Measurements from ENCODE around the gene UBXN7.

Gene UBXN7

DNA sequence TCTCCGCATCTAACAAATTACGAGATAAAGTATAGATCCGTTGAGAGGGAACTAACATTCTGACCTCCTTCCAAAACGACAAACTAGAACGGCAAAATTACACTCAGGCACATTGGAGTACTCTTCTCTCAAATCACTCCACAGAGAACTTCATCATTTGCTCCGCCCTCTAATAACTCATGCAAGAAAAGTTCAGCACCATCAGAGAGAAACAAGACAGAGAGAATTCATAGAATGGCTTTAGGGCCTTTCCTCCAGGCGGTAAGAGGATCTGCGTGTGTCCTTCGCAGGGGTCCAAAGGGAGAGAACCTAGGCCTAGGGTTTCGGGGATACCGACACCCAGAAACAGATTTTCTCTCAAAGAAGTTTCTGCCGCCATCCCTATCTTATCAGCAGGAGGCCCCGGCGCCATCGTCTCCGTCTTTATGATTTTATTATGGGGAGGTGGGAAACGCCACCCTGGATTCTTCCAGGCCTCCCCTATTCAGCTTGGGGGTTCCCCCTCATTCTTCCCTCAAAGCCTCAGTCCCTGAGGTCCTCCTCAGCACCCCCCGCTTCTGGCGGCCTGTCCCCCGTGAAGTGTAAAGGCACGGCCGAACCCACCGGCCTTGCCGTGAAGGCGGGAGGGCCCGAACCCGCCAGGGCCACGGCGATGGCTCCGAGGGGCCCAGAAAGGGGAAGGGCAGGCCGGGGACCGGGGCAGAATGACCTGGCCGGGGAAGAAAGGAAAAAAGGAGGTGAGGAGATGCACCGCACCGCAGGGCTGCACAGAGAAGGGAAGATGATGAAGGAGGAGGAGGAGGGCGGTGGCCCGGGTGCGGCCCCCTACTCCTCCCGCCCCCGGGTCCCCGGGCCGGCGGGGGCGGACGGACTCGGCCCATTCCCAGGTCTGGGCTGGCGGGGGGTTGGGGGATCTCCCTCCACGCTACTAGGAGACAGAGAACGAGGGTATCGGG is 768 bp downstream of the UBXN7 start:
- peak overlapping the region; percentile 99 for H3K4me3 ChIP-seq (ENCODE audit: low read depth, low read length)
- POLR2A ChIA-PET = interaction anchor here (1.0 to 1.3 kb wide), 4 partner anchors 8 to 24 kb away, joined by 3 to 6 read pairs (median 4); no protein-coding TSS in a partner anchor
- CTCF ChIA-PET = no interaction called here
- TF ChIP-seq ZNF335 (tag by site-specific recombination; conservative IDR thresholded peaks at IDR 0.05) = peak; percentile 26; the same call in 1 of the 2 replicates
- TF ChIP-seq, protein P1, sequence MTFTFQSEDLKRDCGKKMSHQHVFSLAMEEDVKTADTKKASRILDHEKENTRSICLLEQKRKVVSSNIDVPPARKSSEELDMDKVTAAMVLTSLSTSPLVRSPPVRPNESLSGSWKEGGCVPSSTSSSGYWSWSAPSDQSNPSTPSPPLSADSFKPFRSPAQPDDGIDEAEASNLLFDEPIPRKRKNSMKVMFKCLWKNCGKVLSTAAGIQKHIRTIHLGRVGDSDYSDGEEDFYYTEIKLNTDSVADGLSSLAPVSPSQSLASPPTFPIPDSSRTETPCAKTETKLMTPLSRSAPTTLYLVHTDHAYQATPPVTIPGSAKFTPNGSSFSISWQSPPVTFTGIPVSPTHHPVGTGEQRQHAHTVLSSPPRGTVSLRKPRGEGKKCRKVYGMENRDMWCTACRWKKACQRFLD (tag by site-specific recombination; IDR thresholded peaks at IDR 0.05) = no peak
- TF ChIP-seq, protein P2, sequence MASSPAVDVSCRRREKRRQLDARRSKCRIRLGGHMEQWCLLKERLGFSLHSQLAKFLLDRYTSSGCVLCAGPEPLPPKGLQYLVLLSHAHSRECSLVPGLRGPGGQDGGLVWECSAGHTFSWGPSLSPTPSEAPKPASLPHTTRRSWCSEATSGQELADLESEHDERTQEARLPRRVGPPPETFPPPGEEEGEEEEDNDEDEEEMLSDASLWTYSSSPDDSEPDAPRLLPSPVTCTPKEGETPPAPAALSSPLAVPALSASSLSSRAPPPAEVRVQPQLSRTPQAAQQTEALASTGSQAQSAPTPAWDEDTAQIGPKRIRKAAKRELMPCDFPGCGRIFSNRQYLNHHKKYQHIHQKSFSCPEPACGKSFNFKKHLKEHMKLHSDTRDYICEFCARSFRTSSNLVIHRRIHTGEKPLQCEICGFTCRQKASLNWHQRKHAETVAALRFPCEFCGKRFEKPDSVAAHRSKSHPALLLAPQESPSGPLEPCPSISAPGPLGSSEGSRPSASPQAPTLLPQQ (tag by site-specific recombination; IDR thresholded peaks at IDR 0.05) = no peak
- TF ChIP-seq, protein P3, sequence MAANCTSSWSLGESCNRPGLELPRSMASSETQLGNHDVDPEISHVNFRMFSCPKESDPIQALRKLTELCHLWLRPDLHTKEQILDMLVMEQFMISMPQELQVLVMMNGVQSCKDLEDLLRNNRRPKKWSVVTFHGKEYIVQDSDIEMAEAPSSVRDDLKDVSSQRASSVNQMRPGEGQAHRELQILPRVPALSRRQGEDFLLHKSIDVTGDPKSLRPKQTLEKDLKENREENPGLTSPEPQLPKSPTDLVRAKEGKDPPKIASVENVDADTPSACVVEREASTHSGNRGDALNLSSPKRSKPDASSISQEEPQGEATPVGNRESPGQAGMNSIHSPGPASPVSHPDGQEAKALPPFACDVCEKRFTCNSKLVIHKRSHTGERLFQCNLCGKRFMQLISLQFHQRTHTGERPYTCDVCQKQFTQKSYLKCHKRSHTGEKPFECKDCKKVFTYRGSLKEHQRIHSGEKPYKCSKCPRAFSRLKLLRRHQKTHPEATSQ (tag by site-specific recombination; IDR thresholded peaks at IDR 0.05) = no peak
- TF ChIP-seq, protein P4, sequence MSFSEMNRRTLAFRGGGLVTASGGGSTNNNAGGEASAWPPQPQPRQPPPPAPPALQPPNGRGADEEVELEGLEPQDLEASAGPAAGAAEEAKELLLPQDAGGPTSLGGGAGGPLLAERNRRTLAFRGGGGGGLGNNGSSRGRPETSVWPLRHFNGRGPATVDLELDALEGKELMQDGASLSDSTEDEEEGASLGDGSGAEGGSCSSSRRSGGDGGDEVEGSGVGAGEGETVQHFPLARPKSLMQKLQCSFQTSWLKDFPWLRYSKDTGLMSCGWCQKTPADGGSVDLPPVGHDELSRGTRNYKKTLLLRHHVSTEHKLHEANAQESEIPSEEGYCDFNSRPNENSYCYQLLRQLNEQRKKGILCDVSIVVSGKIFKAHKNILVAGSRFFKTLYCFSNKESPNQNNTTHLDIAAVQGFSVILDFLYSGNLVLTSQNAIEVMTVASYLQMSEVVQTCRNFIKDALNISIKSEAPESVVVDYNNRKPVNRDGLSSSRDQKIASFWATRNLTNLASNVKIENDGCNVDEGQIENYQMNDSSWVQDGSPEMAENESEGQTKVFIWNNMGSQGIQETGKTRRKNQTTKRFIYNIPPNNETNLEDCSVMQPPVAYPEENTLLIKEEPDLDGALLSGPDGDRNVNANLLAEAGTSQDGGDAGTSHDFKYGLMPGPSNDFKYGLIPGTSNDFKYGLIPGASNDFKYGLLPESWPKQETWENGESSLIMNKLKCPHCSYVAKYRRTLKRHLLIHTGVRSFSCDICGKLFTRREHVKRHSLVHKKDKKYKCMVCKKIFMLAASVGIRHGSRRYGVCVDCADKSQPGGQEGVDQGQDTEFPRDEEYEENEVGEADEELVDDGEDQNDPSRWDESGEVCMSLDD (tag by site-specific recombination; IDR thresholded peaks at IDR 0.05) = no peak; the same call in none of the 2 replicates
- TF ChIP-seq YY1 (tag by site-specific recombination; IDR thresholded peaks at IDR 0.05) = peak; percentile 83
- TF ChIP-seq ZSCAN16 (tag by site-specific recombination; IDR thresholded peaks at IDR 0.05) = no peak
- peak; percentile 63 for TF ChIP-seq ZBTB17 (tag by site-specific recombination; IDR thresholded peaks at IDR 0.05)
- TF ChIP-seq REPIN1 (tag by site-specific recombination; IDR thresholded peaks at IDR 0.05; ENCODE audit: low read depth) = no peak
- TF ChIP-seq YY2 (tag by site-specific recombination; IDR thresholded peaks at IDR 0.05) = no peak
- peak; percentile 63 for TF ChIP-seq PRDM1 (tag by site-specific recombination; IDR thresholded peaks at IDR 0.05)
- TF ChIP-seq ZNF621 (tag by site-specific recombination; IDR thresholded peaks at IDR 0.05) = no peak
- no peak for TF ChIP-seq ZNF354C (tag by site-specific recombination; IDR thresholded peaks at IDR 0.05; ENCODE audit: borderline replicate concordance, low read depth)
- TF ChIP-seq, protein P5, sequence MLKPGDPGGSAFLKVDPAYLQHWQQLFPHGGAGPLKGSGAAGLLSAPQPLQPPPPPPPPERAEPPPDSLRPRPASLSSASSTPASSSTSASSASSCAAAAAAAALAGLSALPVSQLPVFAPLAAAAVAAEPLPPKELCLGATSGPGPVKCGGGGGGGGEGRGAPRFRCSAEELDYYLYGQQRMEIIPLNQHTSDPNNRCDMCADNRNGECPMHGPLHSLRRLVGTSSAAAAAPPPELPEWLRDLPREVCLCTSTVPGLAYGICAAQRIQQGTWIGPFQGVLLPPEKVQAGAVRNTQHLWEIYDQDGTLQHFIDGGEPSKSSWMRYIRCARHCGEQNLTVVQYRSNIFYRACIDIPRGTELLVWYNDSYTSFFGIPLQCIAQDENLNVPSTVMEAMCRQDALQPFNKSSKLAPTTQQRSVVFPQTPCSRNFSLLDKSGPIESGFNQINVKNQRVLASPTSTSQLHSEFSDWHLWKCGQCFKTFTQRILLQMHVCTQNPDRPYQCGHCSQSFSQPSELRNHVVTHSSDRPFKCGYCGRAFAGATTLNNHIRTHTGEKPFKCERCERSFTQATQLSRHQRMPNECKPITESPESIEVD (tag by site-specific recombination; IDR thresholded peaks at IDR 0.05) = no peak
- TF ChIP-seq KLF16 (tag by site-specific recombination; IDR thresholded peaks at IDR 0.05) = no peak
- TF ChIP-seq ZNF175 (tag by site-specific recombination; IDR thresholded peaks at IDR 0.05) = no peak
- no peak for TF ChIP-seq ZNF426 (tag by site-specific recombination; IDR thresholded peaks at IDR 0.05)
- no peak for TF ChIP-seq ZNF169 (tag by site-specific recombination; IDR thresholded peaks at IDR 0.05)
- no peak for TF ChIP-seq ZNF529 (tag by site-specific recombination; IDR thresholded peaks at IDR 0.05; ENCODE audit: insufficient replicate concordance)
- no peak for TF ChIP-seq ZBTB21 (tag by site-specific recombination; IDR thresholded peaks at IDR 0.05)
- no peak for TF ChIP-seq ZNF624 (tag by site-specific recombination; IDR thresholded peaks at IDR 0.05)
- no peak for TF ChIP-seq GLI2 (tag by site-specific recombination; IDR thresholded peaks at IDR 0.05; ENCODE audit: borderline replicate concordance, low read depth)
- TF ChIP-seq ZNF274 (IDR thresholded peaks at IDR 0.05; ENCODE audit: low read length) = no peak
- TF ChIP-seq ZNF274 (tag by site-specific recombination; IDR thresholded peaks at IDR 0.05; ENCODE audit: borderline replicate concordance) = no peak
- peak; percentile 56; the same call in 1 of the 2 replicates for TF ChIP-seq ZBTB8A (tag by site-specific recombination; IDR thresholded peaks at IDR 0.05)

More for the DNA sequence above, 768 bp downstream of the UBXN7 start:
- H3K27ac ChIP-seq (ENCODE audit: extremely low read depth, low read depth, low read length) = peak overlapping the region; percentile 85
- H3K4me1 ChIP-seq (ENCODE audit: control insufficient read depth, insufficient read depth, low read length) = no peaks in the 10 kb centered on the region; the same call in 1 of the 2 replicates
- H3K9me3 ChIP-seq (ENCODE audit: control insufficient read depth, insufficient read depth, low read depth, low read length) = no peaks in the 10 kb centered on the region
- H3K36me3 ChIP-seq (ENCODE audit: control insufficient read depth in 2 of 2, insufficient read depth in 1 of 2, low read length in 2 of 2) = peaks cover 3 to 13% of the 10 kb centered on the region in 2 experiments; a peak in 2 of 3 replicates

Measured in HEK293 (cell line).